ENCODE results near the gene TMCC2. TPM values are rescaled to one million over a fixed set of nuclear protein-coding genes. Genes with fewer than 3 reads are reported as not detected.

The TMCC2 gene
- total RNA-seq, 4 donors from 2014 or later = 3.1 to 8.9 (median 5.5) TPM

GRCh38 chr1:205316161-205316566, 88.4 kb downstream of the TMCC2 start:
- H3K27ac ChIP-seq = no peak overlapping the region
- TF ChIP-seq CTCF (IDR thresholded peaks at IDR 0.05) = no peak
- TF ChIP-seq EP300 (IDR thresholded peaks at IDR 0.05) = no peak
- TF ChIP-seq POLR2AphosphoS5 (IDR thresholded peaks at IDR 0.05) = no peak
- TF ChIP-seq POLR2A (IDR thresholded peaks at IDR 0.05) = no peak
- peaks cover 0 to 2% of the 10 kb centered on the region in 2 donors for H3K36me3 ChIP-seq
- no peak for ATAC-seq
- 10 to 17% methylated on average over 1 of the region's 2 CpGs for WGBS, 2 donors (ENCODE audit: low coverage in 1 of 2)
- H3K4me3 ChIP-seq = no peak overlapping the region
- H3K4me1 ChIP-seq = peaks cover 0 to 58% (median 5%) of the 10 kb centered on the region in 3 donors
- H3K9me3 ChIP-seq = no peaks in the 10 kb centered on the region
- no peaks in the 10 kb centered on the region for H3K27me3 ChIP-seq

GRCh38 chr1:205317311-205317917, 89.7 kb downstream of the TMCC2 start:
- 4% methylated on average over 3 of the region's 7 CpGs; no CpG with 5 or more reads in 1 of the 2 donors for WGBS, 2 donors (ENCODE audit: low coverage in 1 of 2)
- H3K27me3 ChIP-seq = no peaks in the 10 kb centered on the region
- no peaks in the 10 kb centered on the region for H3K9me3 ChIP-seq
- H3K4me1 ChIP-seq = peaks cover 0 to 68% (median 5%) of the 10 kb centered on the region in 3 donors
- no peaks in the 10 kb centered on the region for H3K36me3 ChIP-seq
- H3K4me3 ChIP-seq = no peak overlapping the region
- peak; percentile 2 for ATAC-seq
- no peak for TF ChIP-seq POLR2AphosphoS5 (IDR thresholded peaks at IDR 0.05)
- peak overlapping the region in 1 of 4 donors; percentile 10 for H3K27ac ChIP-seq

DNA sequence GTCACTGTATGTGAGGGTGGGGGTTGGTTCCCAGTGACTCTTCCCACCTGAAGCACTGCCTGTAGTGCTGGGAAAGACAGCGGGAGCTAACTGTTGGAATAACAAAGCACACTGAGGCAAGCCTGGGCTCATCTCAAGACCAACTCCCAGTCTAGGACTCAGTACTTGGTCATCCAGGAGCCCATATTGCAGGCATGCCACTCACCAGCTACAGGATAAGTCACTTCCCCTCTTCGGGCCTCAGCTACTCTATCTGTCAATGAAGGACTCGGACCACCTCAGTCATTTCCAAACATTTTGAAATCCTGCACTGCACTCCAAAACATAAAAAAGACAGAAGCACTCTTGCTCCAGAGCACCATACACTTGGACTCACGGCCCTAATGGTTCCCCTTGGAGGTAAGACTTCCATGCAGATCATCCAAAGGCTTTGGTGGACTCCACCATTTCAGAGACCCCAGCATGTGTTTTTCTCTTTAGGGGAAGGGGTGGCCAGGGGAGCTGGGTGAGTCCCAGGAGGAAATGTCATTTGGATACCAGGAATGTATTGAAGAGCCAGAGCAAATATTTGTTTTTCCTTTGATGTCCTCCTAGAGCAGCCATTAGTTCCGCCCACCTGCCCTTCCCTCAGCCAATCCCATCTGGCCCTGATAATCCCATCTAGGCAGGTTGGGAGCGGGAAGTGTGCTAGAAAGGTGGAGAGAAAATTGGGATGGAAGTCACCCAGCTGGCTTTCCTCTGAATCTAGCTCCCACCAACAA, 90.7 kb downstream of the TMCC2 start:
- H3K4me3 ChIP-seq = no peak overlapping the region
- H3K9me3 ChIP-seq = no peaks in the 10 kb centered on the region
- TF ChIP-seq EP300 (IDR thresholded peaks at IDR 0.05) (no peak), CTCF (IDR thresholded peaks at IDR 0.05) (no peak), POLR2AphosphoS5 (IDR thresholded peaks at IDR 0.05) (no peak), POLR2A (IDR thresholded peaks at IDR 0.05) (no peak)
- no peak overlapping the region for H3K27ac ChIP-seq
- H3K27me3 ChIP-seq = no peaks in the 10 kb centered on the region
- peaks cover 0 to 65% (median 5%) of the 10 kb centered on the region in 3 donors for H3K4me1 ChIP-seq
- WGBS, 2 donors (ENCODE audit: low coverage in 1 of 2) = 92 to 97% methylated on average over 2 to 5 of the region's 6 CpGs
- no peaks in the 10 kb centered on the region for H3K36me3 ChIP-seq
- no peak for ATAC-seq

DNA sequence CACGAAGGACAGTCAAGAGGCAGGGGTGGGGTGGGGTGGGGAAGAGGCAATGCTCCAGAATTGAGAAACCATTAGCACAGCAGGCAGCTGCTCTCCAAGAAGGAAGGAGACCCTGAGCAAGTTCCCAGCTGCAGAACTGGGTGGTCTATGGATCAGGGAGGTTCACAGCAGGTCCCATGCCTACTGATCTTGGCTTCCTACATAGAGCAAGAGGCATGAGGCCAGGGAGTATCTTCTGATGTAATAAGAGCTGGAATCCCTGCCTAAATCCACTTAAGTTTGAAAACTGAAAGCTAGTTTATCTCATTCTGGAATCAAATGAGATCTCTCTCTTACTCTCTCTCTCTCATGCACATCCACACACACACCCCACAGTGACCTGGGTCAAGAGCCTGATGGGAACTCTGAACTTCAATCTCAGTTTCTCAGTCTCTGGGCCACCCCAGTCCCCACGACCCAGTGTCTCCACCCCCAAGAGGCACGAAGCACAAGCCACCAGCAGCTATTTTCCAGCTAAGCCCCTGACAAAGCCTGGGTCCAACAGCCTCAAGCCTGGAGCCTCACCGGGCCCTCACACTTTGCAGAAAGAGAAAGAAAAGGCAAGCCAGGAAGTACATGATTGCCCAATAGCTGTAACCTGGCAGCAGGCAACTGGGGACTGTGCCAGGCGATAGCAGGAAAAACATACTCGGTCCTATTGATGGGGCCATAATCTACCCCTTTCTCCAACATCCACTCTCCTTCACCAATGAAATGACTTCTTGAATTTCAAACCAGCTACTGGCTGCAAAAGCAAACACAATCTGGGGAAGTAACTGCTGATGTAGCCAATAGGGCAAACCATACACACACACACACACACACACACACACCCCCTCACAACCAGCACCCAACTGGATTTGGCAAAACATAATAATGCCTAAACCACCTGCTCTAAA, 91.6 kb downstream of the TMCC2 start:
- Histone ChIP-seq H3K4me1 (peaks cover 0 to 55% (median 5%) of the 10 kb centered on the region in 3 donors), H3K9me3 (no peaks in the 10 kb centered on the region), H3K27ac (peak overlapping the region in 1 of 4 donors; percentile 26), H3K4me3 (peak overlapping the region in 1 of 2 donors; percentile 66), H3K27me3 (no peaks in the 10 kb centered on the region), H3K36me3 (no peaks in the 10 kb centered on the region)
- 44% methylated on average over 6 of the region's 6 CpGs; no CpG with 5 or more reads in 1 of the 2 donors for WGBS, 2 donors (ENCODE audit: low coverage in 1 of 2)
- peak; percentile 41 for ATAC-seq
- TF ChIP-seq CTCF (IDR thresholded peaks at IDR 0.05) = no peak
- no peak for TF ChIP-seq POLR2AphosphoS5 (IDR thresholded peaks at IDR 0.05)
- TF ChIP-seq POLR2A (IDR thresholded peaks at IDR 0.05) = no peak
- no peak for TF ChIP-seq EP300 (IDR thresholded peaks at IDR 0.05)
